ENCODE data around the gene CENPP.

DNA sequence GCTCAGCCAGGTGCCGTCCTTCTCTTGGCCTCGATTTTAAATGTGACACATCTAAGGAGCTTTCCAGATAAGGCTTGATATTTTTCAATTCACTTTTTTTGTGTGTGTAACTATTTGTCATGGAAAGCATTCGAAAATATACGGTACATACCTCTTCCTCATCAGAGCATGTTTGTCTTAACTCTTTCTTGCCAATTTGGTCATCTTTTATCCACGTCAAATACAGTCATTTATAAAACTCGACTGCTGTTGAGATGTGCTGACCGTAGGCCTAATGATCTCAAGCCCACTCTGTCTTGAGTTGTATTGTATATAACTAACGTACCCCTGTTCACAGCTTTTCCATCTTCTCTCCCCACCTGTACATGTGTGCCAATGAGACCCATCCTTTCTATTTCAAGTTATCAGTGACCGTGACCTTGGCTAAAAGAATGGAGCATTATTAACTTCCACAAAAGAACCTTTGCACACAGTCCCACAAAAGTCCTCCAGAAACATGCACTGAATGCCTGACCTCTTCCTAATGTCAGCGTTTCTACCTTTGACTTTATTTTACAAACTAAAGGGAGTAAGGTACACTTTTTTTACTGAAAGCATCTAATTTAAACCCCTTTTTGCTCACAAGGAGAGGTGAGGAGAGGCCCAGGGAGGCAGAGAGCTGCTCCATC lies 282.6 kb downstream of the CENPP start:
- TF ChIP-seq, protein P1, sequence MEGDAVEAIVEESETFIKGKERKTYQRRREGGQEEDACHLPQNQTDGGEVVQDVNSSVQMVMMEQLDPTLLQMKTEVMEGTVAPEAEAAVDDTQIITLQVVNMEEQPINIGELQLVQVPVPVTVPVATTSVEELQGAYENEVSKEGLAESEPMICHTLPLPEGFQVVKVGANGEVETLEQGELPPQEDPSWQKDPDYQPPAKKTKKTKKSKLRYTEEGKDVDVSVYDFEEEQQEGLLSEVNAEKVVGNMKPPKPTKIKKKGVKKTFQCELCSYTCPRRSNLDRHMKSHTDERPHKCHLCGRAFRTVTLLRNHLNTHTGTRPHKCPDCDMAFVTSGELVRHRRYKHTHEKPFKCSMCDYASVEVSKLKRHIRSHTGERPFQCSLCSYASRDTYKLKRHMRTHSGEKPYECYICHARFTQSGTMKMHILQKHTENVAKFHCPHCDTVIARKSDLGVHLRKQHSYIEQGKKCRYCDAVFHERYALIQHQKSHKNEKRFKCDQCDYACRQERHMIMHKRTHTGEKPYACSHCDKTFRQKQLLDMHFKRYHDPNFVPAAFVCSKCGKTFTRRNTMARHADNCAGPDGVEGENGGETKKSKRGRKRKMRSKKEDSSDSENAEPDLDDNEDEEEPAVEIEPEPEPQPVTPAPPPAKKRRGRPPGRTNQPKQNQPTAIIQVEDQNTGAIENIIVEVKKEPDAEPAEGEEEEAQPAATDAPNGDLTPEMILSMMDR (IDR thresholded peaks at IDR 0.05; ENCODE audit: insufficient read depth, low read length, poor library complexity, severe bottlenecking): no peak
- TF ChIP-seq EZH2phosphoT487 (conservative IDR thresholded peaks at IDR 0.05; ENCODE audit: low read length): no peak
